Measurements from ENCODE around the gene GNG8. TPM values are rescaled to one million over a fixed set of nuclear protein-coding genes. Genes with fewer than 3 reads are reported as not detected.

Gene GNG8
- total and polyA plus RNA-seq, 2 experiments from 2014 or later: 5.9 TPM; not detected in 1

DNA sequence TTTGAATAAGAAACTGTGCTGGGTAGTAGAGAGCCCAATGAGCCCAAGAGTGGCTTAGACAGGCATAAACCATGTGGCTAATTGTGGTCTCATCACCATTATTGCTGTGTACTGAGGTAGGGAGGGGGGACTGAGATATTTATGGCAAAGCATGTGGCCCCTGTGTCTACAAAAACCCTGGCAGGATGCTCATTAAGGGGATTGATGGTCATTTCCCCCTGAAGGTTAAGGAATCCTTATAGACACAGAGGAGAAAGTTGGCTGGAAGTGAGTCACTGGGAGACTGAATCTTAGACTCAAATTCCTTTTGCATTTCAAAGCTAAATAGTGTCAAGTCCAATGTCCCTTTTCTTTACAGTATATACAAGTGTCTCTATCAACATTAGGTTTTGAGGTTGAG is 34.8 kb upstream of the GNG8 start (continued):
- TF ChIP-seq, protein P1, sequence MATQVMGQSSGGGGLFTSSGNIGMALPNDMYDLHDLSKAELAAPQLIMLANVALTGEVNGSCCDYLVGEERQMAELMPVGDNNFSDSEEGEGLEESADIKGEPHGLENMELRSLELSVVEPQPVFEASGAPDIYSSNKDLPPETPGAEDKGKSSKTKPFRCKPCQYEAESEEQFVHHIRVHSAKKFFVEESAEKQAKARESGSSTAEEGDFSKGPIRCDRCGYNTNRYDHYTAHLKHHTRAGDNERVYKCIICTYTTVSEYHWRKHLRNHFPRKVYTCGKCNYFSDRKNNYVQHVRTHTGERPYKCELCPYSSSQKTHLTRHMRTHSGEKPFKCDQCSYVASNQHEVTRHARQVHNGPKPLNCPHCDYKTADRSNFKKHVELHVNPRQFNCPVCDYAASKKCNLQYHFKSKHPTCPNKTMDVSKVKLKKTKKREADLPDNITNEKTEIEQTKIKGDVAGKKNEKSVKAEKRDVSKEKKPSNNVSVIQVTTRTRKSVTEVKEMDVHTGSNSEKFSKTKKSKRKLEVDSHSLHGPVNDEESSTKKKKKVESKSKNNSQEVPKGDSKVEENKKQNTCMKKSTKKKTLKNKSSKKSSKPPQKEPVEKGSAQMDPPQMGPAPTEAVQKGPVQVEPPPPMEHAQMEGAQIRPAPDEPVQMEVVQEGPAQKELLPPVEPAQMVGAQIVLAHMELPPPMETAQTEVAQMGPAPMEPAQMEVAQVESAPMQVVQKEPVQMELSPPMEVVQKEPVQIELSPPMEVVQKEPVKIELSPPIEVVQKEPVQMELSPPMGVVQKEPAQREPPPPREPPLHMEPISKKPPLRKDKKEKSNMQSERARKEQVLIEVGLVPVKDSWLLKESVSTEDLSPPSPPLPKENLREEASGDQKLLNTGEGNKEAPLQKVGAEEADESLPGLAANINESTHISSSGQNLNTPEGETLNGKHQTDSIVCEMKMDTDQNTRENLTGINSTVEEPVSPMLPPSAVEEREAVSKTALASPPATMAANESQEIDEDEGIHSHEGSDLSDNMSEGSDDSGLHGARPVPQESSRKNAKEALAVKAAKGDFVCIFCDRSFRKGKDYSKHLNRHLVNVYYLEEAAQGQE (IDR thresholded peaks at IDR 0.05; ENCODE audit: unreplicated experiment): no peak
- no peak for TF ChIP-seq STAT1 (IDR thresholded peaks at IDR 0.05; ENCODE audit: unreplicated experiment)

DNA sequence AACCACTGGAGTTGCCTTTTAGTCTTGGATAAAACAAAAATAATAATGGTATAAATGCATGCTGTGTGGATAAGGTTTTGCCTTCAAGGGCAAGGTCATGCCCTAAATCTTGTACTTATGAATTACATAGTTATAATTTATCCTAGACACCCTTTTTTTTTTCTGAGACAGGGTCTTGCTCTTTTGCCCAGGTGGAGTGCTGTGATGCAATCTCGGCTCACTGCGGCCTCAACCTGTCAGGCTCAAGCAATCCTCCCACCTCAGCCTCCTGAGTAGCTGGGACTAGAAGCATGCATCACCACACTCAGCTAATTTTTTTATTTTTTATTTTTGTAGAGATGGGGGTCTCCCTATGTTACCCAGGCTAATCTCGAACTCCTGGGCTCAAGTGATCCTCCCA is 32.7 kb upstream of the GNG8 start:
- H3K4me1 Mint-ChIP-seq: no peaks in the 10 kb centered on the region
- DNase-seq (ENCODE audit: low spot score): no peak
- Histone ChIP-seq H3K36me3 (ENCODE audit: insufficient read depth) (no peaks in the 10 kb centered on the region; the same call in 1 of the 2 replicates), H3K4me2 (no peak overlapping the region), H3K4me1 (ENCODE audit: insufficient read depth) (no peaks in the 10 kb centered on the region), H2AFZ (no peak overlapping the region), H3F3A (replicated peaks; ENCODE audit: low read depth) (no peaks in the 10 kb centered on the region), H3K27ac (ENCODE audit: low read depth) (no peak overlapping the region), H3K79me2 (replicated peaks; ENCODE audit: insufficient read depth) (no peaks in the 10 kb centered on the region), H4K20me1 (replicated peaks; ENCODE audit: insufficient read depth) (no peaks in the 10 kb centered on the region), H3K27me3 (ENCODE audit: insufficient read depth) (no peaks in the 10 kb centered on the region), H3K9me2 (ENCODE audit: insufficient read depth) (no peaks in the 10 kb centered on the region), H3K4me3 (no peak overlapping the region)
- no peak overlapping the region for H3K27ac Mint-ChIP-seq
- H3K9me3 Mint-ChIP-seq: no peaks in the 10 kb centered on the region; the same call in 1 of the 3 replicates
- no peak for ATAC-seq
- TF ChIP-seq, protein P2, sequence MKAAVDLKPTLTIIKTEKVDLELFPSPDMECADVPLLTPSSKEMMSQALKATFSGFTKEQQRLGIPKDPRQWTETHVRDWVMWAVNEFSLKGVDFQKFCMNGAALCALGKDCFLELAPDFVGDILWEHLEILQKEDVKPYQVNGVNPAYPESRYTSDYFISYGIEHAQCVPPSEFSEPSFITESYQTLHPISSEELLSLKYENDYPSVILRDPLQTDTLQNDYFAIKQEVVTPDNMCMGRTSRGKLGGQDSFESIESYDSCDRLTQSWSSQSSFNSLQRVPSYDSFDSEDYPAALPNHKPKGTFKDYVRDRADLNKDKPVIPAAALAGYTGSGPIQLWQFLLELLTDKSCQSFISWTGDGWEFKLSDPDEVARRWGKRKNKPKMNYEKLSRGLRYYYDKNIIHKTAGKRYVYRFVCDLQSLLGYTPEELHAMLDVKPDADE (IDR thresholded peaks at IDR 0.05): no peak
- TF ChIP-seq POLR2AphosphoS5 (IDR thresholded peaks at IDR 0.05; ENCODE audit: low read depth) (no peak), NANOG (IDR thresholded peaks at IDR 0.05; ENCODE audit: borderline replicate concordance) (no peak)
- H3K36me3 Mint-ChIP-seq (ENCODE audit: low read depth): peaks cover 5% of the 10 kb centered on the region; the same call in 2 of the 3 replicates
- no peak overlapping the region for H3K4me3 Mint-ChIP-seq
- H3K27me3 Mint-ChIP-seq (ENCODE audit: insufficient read depth, low read depth, poor library complexity): peaks cover 5% of the 10 kb centered on the region

DNA sequence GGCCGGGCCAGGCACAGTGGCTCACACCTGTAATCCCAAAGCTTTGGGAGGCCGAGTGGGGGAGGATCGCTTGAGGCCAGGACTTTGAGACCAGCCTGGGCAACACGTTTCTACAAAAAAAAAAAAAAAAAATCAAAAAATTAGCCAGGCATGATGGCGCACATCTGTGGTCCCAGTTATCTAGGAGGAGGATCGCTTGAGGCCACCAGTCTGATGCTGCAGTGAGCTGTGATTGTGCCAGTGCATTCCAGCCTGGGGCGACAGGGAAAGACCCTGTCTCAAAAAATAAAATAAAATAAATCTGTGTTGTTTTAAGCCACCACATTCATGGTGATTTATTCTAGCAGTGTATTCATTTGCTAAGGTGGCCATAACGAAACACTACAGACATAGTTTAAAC is 29.1 kb upstream of the GNG8 start:
- Histone ChIP-seq H3K9me2 (ENCODE audit: insufficient read depth) (no peaks in the 10 kb centered on the region), H3K36me3 (ENCODE audit: insufficient read depth) (no peaks in the 10 kb centered on the region), H3K4me3 (no peak overlapping the region), H3F3A (replicated peaks; ENCODE audit: low read depth) (peaks cover 3% of the 10 kb centered on the region), H3K4me1 (ENCODE audit: insufficient read depth) (peaks cover 7% of the 10 kb centered on the region; the same call in 1 of the 2 replicates), H3K4me2 (no peak overlapping the region), H3K27me3 (ENCODE audit: insufficient read depth) (peaks cover 4% of the 10 kb centered on the region), H3K27ac (ENCODE audit: low read depth) (no peak overlapping the region), H2AFZ (no peak overlapping the region), H3K79me2 (replicated peaks; ENCODE audit: insufficient read depth) (no peaks in the 10 kb centered on the region), H4K20me1 (replicated peaks; ENCODE audit: insufficient read depth) (no peaks in the 10 kb centered on the region)
- Mint-ChIP-seq H3K27me3 (ENCODE audit: insufficient read depth, low read depth, poor library complexity) (peaks cover 14% of the 10 kb centered on the region), H3K4me1 (peaks cover 11% of the 10 kb centered on the region), H3K27ac (no peak overlapping the region), H3K36me3 (ENCODE audit: low read depth) (no peaks in the 10 kb centered on the region; the same call in 2 of the 3 replicates), H3K9me3 (no peaks in the 10 kb centered on the region; the same call in 1 of the 3 replicates), H3K4me3 (no peak overlapping the region)
- no peak for DNase-seq (ENCODE audit: low spot score)
- ATAC-seq: no peak
- TF ChIP-seq, protein P1 (IDR thresholded peaks at IDR 0.05; ENCODE audit: unreplicated experiment): no peak
- TF ChIP-seq ZNF114 (CRISPR knock-in tag; IDR thresholded peaks at IDR 0.05) (no peak), JUNB (IDR thresholded peaks at IDR 0.05; ENCODE audit: unreplicated experiment) (no peak), STAT1 (IDR thresholded peaks at IDR 0.05; ENCODE audit: unreplicated experiment) (no peak), POLR2AphosphoS5 (IDR thresholded peaks at IDR 0.05; ENCODE audit: low read depth) (no peak), CREB1 (CRISPR knock-in tag; IDR thresholded peaks at IDR 0.05; ENCODE audit: low read depth) (no peak)
- TF ChIP-seq, protein P2 (IDR thresholded peaks at IDR 0.05): no peak

All from GM23338 (cell line).